Measurements from ENCODE around the gene MANEAL.
A peak's percentile ranks its signal among the peaks of the same experiment; 100 is the strongest.

The MANEAL gene

DNA sequence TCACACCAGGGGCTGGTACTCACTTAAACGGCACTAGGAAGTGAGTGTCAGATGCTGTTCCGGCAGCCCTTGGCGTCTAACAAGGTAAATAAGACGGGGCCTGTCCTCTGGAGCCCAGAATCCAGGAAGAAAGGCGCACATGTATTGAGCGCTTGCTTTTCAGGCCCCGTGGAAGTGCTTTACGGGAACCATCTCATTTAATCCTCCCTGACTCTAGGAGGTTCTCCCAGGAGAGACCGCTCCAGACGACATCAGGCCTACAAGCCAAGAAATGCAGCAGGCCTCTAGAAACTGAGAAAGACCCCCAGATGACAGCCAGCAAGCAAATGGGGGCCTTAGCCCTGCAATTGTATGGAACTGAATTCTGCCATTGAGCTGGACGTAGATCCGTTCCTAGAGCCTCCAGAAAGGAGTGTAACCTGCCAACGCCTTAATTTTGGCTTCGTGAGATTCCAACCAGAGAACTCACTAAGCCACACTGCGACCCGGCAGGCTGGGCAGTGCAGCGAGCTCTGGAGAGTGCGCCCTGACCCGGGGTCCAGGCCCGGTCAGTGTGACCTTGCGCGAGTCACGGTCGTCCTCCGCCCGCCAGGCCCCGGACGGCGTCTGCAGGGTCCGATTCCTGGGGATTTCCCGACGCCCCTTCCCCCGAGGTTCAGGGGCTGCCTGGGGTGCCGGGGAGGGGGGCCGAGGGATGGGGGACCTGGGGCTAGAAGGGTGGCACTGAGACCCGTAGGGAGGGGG, 532 bp upstream of the MANEAL start:
- DNase-seq (ENCODE audit: low read depth) = no peak

GRCh38 chr1:37794372-37795339, 1.0 kb downstream of the MANEAL start:
- DNase-seq (ENCODE audit: low read depth) = no peak

GRCh38 chr1:37795340-37796125, 1.9 kb downstream of the MANEAL start:
- peak; percentile 37 for DNase-seq (ENCODE audit: low read depth)

- no peak for DNase-seq (ENCODE audit: low read depth)
Observed at GRCh38 chr1:37797750-37798345, 4.2 kb downstream of the MANEAL start.

- DNase-seq (ENCODE audit: low read depth) = no peak
Observed at GRCh38 chr1:37802439-37802838, 8.8 kb downstream of the MANEAL start.

DNA sequence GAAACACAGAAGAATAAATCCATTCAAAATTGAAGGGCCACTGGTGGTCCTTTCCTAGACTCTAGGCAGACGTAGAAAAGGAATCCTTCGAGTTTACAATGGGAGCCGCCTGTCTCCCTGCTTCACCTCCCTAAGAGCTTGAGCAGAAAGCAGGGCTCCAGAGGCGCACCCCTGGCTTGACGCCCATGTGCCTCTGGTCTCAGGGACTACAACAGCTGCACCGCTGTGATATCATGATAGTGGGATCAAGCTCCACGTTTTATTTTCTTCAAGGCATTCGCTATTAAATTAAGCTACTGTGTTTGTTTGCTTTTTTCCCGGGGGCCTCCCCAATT, 13.5 kb downstream of the MANEAL start:
- no peak for DNase-seq (ENCODE audit: low read depth)

- peak; percentile 93 for DNase-seq (ENCODE audit: low read depth)
Observed at GRCh38 chr1:37807555-37808368, 14.1 kb downstream of the MANEAL start, which contains the start of the genes C1orf122 and YRDC. Gene C1orf122, plus strand, starts transcription at chr1:37807790. Its CDS starts 615 bp downstream, at chr1:37808405. Gene YRDC, minus strand, starts transcription at chr1:37808208. Its CDS starts 28 bp downstream, at chr1:37808180.

DNA sequence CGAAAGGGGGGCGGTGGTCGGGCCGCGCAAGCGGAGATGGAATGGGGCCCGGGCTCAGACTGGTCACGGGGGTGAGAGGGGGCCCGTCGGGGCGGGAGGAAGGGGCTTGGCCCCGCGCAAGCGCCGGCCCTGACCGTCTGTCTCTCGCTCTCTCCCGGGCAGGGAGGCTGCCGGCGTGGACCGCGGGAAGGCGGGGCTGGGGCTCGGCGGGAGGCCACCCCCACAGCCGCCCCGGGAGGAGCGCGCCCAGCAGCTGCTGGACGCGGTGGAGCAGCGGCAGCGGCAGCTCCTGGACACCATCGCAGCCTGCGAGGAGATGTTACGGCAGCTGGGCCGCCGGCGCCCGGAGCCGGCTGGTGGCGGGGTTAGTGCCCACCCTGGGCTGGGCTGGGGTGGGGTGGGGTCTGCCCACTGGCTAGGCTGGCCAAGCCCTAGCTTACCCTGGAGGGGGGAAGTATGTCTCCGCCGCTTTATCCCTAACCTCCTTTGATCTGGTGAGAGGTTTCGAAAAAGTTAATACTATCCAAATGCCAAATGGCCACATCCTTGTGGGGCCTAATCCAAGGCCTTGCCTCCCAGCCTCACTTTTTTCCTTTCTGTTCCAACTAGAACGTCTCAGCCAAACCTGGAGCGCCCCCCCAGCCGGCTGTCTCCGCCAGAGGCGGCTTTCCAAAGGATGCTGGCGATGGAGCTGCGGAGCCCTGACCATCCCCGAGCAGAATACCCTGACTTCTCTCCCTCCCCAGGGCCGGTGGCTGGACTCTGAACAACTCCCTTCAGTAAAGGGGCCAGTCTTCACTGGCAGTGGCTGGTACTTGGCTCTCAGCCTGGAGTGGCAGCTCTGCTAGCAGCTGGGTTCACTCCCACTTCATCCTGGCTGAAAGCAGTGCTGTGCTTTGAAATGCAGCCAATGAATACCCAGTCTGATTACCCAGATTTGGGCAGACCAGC, 15.0 kb downstream of the MANEAL start:
- DNase-seq (ENCODE audit: low read depth) = peak; percentile 47

- no peak for DNase-seq (ENCODE audit: low read depth)
Observed at GRCh38 chr1:37809942-37810341, 16.3 kb downstream of the MANEAL start.

- DNase-seq (ENCODE audit: low read depth) = peak; percentile 60
Observed at GRCh38 chr1:37811027-37811655, 17.5 kb downstream of the MANEAL start.

- DNase-seq (ENCODE audit: low read depth) = no peak
Observed at GRCh38 chr1:37813529-37814145, 20.0 kb downstream of the MANEAL start.

DNA sequence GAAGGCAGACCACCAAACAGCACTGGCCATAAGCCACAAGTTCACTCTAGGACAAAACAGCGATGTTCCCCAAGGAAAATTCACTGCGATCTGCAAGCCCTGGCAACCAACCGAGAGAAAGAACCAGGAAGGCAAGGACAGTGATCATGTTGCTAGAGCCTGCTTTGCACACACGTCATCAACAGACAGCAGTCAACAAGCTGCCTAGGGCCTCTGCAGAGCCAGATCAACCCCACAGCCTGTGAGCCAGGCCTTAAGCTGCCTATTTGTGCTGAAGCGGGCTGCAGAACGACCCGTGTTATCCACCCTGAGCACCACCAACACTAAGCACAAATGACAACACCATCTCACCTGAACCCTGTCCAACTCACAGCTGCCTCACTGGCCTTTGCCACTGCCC, 20.6 kb downstream of the MANEAL start:
- DNase-seq (ENCODE audit: low read depth) = no peak

GRCh38 chr1:37817481-37817880, 23.8 kb downstream of the MANEAL start:
- no peak for DNase-seq (ENCODE audit: low read depth)

DNA sequence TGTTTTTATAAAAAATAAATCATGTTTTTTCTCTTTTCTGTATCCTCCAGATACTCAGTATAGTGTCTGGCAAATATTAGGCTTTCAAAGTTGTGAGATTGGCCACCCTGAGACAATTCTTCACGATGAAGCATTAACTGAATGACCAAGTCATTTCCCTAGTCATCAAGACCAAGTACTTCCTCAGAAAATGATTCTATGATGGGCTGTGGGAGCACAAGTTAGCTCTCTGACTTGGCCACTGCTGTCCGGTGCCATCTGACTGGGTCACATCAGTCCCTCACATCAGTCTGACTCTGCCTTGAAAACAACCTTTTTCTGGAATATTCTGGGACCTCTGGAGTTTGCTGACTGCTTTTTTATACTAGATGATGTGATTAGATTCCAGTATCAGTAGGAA, 27.8 kb downstream of the MANEAL start:
- DNase-seq (ENCODE audit: low read depth) = no peak

DNA sequence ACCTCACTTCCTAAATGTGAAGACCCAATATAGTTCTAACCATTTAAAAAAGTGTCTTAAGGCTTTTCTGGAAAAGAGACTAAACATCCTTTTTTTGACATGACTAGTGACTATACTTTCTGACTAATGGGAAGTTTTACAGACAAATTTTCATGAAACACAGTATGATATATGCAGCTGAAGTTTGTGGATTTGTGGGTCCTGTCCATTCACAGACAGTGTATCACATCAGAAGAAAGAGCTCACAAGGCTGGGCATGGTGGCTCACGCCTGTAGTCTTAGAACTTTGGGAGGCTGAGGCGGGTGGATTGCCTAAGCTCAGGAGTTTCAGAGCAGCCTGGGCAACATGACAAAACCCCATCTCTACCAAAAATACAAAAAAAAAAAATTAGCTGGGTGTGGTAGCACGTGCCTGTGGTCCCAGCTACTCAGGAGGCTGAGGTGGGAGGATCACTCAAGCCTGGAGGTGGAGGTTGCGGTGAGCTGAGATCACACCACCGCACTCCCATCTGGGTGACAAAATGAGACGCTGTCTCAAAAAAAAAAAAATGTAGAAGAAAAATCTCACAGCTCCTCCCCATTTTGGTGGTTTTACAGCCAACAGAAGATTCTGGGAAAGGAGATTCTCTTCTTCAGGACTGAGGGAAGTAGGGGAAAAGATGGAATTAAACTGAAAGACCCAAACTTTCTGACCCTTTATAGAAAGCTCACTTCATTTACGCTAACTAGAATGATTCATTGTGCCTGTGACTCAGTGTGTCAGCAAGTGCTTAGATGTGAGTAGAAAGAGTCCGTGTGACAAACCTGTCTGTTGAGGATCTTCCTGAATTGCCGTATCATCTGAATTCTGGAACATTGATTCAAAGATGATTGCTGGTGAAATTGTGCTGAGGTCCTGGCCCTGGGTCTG, 29.5 kb downstream of the MANEAL start:
- DNase-seq (ENCODE audit: low read depth) = no peak

DNA sequence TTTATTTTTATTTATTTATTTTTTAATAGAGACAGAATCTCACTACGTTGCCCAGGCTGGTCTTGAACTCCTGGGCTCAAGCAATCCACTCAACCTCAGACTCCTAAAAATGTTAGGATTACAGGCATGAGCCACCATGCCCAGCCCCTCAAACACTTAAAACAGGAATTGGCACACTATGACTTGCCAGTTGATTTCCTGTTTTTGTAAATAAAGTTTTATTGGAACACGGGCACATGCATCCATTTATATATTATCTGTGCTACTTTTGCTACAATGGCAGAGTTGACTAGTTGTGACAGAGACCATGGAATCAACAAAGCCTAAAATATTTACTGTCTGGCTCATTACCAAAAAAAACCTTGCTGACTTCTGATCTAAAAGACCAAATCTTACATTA, 30.4 kb downstream of the MANEAL start:
- no peak for DNase-seq (ENCODE audit: low read depth)

- no peak for DNase-seq (ENCODE audit: low read depth)
Observed at GRCh38 chr1:37825506-37825905, 31.9 kb downstream of the MANEAL start.
